ENCODE measurements around the gene WDR83.

- no peak for TF ChIP-seq RXRA (IDR thresholded peaks at IDR 0.05; ENCODE audit: insufficient read depth, low read depth, low read length)
- TF ChIP-seq FOSL1 (IDR thresholded peaks at IDR 0.05; ENCODE audit: insufficient read depth, low read depth, low read length): no peak
- no peak for TF ChIP-seq POLR2A (IDR thresholded peaks at IDR 0.05; ENCODE audit: control extremely low read depth in 1 of 2, low read depth in 2 of 2, low read length in 2 of 2)
- TF ChIP-seq JUND (IDR thresholded peaks at IDR 0.05; ENCODE audit: low read length): no peak
- TF ChIP-seq CTCF (IDR thresholded peaks at IDR 0.05; ENCODE audit: control extremely low read depth in 1 of 3, insufficient read depth in 1 of 3, low read depth in 1 of 3, low read length in 3 of 3): no peak
- TF ChIP-seq MAFK (IDR thresholded peaks at IDR 0.05; ENCODE audit: low read depth, low read length): no peak
Measured at GRCh38 chr19:12676928-12677327, 10.3 kb downstream of the WDR83 start.

Measured in H1 (cell line).